OCI-LY1 (cell line): ENCODE results near the gene DRICH1.

Experiments
- H2AFZ ChIP-seq: fragments of 200-600 bp; sonication (generic), shearing (Covaris generic); 2 replicates; pipeline ENCODE4 v1.6.0; 2014; ENCODE audit warnings: antibody characterized with exemption, mild to moderate bottlenecking, low read length
- H3F3A ChIP-seq: fragments of 200-600 bp; sonication (generic), shearing (Covaris generic); 2 replicates; pipeline ENCODE4 v1.6.0; 2014; ENCODE audit warnings: mild to moderate bottlenecking, antibody characterized with exemption, low read length, moderate library complexity; ENCODE audit not compliant: insufficient read depth
- H3K27ac ChIP-seq: fragments of 200-600 bp; sonication (generic); 2 replicates; pipeline ENCODE4 v1.5.1; 2014; ENCODE audit warnings: low read length, mixed run types, mild to moderate bottlenecking, low read depth; ENCODE audit not compliant: poor library complexity, severe bottlenecking
- H3K27me3 ChIP-seq: fragments of 200-600 bp; sonication (generic); 2 replicates; pipeline ENCODE4 v1.6.0; 2014; ENCODE audit warnings: antibody characterized with exemption, mild to moderate bottlenecking, low read length, moderate library complexity; ENCODE audit not compliant: insufficient read depth
- H3K36me3 ChIP-seq: fragments of 200-600 bp; sonication (generic); 2 replicates; pipeline ENCODE4 v1.6.1; 2014; ENCODE audit warnings: mild to moderate bottlenecking, antibody characterized with exemption, low read length, moderate library complexity, mixed read lengths; ENCODE audit not compliant: insufficient read depth
- H3K4me1 ChIP-seq: fragments of 200-600 bp; sonication (generic); 2 replicates; pipeline ENCODE4 v1.5.1; 2014; ENCODE audit warnings: mild to moderate bottlenecking, low read length, moderate library complexity; ENCODE audit not compliant: insufficient read depth, severe bottlenecking
- H3K4me2 ChIP-seq: fragments of 200-600 bp; sonication (generic), shearing (Covaris generic); 2 replicates; pipeline ENCODE4 v1.6.1; 2014; ENCODE audit warnings: low read length
- H3K4me3 ChIP-seq: fragments of 200-600 bp; sonication (generic); 2 replicates; pipeline ENCODE4 v1.5.1; 2014; ENCODE audit warnings: low read length, low read depth, mild to moderate bottlenecking, mixed read lengths; ENCODE audit not compliant: poor library complexity, severe bottlenecking
- H3K79me2 ChIP-seq: fragments of 200-600 bp; shearing (Covaris generic); 2 replicates; pipeline ENCODE4 v1.6.1; 2016; ENCODE audit warnings: mixed run types, low read length, mixed read lengths; ENCODE audit not compliant: insufficient read depth
- H3K9ac ChIP-seq: fragments of 200-600 bp; sonication (generic), shearing (Covaris generic); 2 replicates; pipeline ENCODE4 v1.6.1; 2014; ENCODE audit warnings: mild to moderate bottlenecking, low read length, mixed read lengths
- H3K9me2 ChIP-seq: fragments of 200-600 bp; sonication (generic), shearing (Covaris generic); 2 replicates; pipeline ENCODE4 v1.6.1; 2014; ENCODE audit warnings: low read depth, mild to moderate bottlenecking, low read length, mixed read lengths
- H3K9me3 ChIP-seq: fragments of 200-600 bp; shearing (Covaris generic); 2 replicates; pipeline ENCODE4 v1.6.1; 2014; ENCODE audit warnings: low read length, mixed read lengths
- H4K20me1 ChIP-seq: fragments of 200-600 bp; sonication (generic), shearing (Covaris generic); 2 replicates; pipeline ENCODE4 v1.6.0; 2016; ENCODE audit warnings: mild to moderate bottlenecking, low read length; ENCODE audit not compliant: insufficient read depth
- EZH2 ChIP-seq: fragments of 200-600 bp; sonication (generic), shearing (Covaris generic); IDR thresholded peaks from 2 replicates; pipeline ENCODE4 v1.8.0; 2017; ENCODE audit warnings: borderline replicate concordance, mixed run types, mild to moderate bottlenecking, antibody characterized with exemption, low read length, moderate library complexity, mixed read lengths
- TF ChIP-seq, protein P1 (sequence below): fragments of 200-600 bp; sonication (generic), shearing (Covaris generic); IDR thresholded peaks from 2 replicates; pipeline ENCODE4 v1.5.1; 2017; ENCODE audit warnings: mild to moderate bottlenecking, antibody characterized with exemption, low read length, moderate library complexity, mixed read lengths

DRICH1 gene

DNA sequence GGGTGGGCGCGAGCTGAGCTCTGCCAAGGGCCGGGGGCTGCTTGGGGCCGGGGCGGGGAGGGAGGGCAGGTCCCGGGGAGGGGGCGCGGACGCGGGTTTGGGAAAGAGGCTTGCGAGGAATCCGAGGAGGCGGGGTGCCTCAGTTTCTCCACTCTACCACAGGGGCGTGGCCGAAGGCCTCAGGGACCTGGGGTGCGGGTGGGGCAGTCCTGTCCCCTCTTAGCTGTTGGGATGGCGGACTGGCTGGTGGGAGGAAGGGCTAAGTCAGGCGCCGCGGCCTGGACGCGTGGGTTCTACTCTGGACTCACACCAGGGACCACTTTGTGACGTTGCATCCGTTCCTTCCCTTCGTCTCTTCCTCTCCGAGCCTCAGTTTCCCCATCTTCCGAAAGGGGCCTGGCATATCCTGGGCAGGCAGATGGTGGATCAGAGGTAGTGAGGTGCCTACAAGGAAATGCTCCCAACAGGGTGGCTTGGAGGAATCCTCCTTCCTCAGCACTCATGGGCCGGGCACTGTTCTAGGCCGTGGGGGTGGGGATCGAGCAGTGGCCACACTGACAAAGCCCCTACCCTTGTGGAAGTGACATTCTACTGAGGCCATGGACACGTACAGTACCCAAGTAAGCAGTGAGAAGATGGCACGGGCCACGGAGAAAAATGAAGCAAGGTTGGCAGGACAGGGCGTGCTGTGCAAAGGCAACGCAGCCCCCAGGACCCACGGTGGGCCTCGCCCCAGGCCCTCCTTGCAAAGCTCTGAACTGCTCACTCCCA, 65.2 kb downstream of the DRICH1 start:
- Histone ChIP-seq H3K9ac (no peak overlapping the region), H3K27ac (no peak overlapping the region), H3K27me3 (peaks cover 3% of the 10 kb centered on the region; the same call in 1 of the 2 replicates), H3K9me2 (no peaks in the 10 kb centered on the region), H3F3A (no peaks in the 10 kb centered on the region), H3K9me3 (no peaks in the 10 kb centered on the region), H3K4me3 (no peak overlapping the region), H3K4me2 (no peak overlapping the region), H3K36me3 (no peaks in the 10 kb centered on the region), H2AFZ (no peak overlapping the region), H4K20me1 (no peaks in the 10 kb centered on the region), H3K4me1 (no peaks in the 10 kb centered on the region), H3K79me2 (no peaks in the 10 kb centered on the region)
- no peak for TF ChIP-seq EZH2

DNA sequence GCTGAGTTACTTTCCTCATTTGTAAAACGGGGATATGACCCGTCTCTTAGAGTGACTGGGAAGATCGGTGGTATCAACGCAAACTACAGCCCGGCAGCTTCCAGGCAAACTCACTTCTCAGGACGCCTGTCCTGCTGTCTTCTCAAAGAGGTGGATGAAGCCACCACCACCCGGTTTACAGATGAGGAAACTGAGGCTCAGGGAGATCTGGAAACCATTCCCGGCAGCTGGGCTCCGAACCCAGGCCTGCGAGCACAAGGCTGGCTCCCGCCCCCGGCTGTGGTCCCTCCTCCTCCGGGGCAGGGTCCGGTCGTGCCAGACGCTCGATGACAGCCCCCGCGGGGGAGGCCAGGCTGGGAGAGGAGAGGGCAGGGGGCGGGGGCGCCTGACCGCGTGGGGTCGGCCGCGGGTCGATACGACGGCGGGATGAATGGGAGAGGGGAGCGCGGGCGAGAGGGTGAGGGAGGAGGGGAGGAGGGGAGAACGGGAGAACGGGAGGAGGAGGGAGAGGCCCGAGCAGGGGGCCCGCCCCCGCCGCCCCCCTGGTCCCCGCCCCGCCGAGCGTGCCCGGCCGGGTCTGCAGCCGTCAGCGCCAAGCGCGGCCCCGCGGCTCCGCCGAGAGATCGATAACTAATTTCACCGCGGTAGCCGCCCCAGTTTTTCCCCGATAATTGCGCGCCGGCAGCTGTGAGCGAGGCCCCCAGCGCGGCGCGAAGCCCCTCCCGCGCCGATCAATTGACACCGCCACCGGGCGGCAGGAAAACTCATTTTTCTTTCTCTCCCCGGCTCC, 66.0 kb downstream of the DRICH1 start:
- Histone ChIP-seq H3K9ac (no peak overlapping the region), H3K27ac (no peak overlapping the region), H3K27me3 (no peaks in the 10 kb centered on the region), H3K9me3 (no peaks in the 10 kb centered on the region), H3K9me2 (no peaks in the 10 kb centered on the region), H3K36me3 (no peaks in the 10 kb centered on the region), H4K20me1 (no peaks in the 10 kb centered on the region), H3K4me1 (no peaks in the 10 kb centered on the region), H2AFZ (no peak overlapping the region), H3K4me2 (no peak overlapping the region), H3K79me2 (no peaks in the 10 kb centered on the region), H3F3A (no peaks in the 10 kb centered on the region), H3K4me3 (no peak overlapping the region)
- TF ChIP-seq, protein P1, sequence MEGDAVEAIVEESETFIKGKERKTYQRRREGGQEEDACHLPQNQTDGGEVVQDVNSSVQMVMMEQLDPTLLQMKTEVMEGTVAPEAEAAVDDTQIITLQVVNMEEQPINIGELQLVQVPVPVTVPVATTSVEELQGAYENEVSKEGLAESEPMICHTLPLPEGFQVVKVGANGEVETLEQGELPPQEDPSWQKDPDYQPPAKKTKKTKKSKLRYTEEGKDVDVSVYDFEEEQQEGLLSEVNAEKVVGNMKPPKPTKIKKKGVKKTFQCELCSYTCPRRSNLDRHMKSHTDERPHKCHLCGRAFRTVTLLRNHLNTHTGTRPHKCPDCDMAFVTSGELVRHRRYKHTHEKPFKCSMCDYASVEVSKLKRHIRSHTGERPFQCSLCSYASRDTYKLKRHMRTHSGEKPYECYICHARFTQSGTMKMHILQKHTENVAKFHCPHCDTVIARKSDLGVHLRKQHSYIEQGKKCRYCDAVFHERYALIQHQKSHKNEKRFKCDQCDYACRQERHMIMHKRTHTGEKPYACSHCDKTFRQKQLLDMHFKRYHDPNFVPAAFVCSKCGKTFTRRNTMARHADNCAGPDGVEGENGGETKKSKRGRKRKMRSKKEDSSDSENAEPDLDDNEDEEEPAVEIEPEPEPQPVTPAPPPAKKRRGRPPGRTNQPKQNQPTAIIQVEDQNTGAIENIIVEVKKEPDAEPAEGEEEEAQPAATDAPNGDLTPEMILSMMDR = no peak
- no peak for TF ChIP-seq EZH2

DNA sequence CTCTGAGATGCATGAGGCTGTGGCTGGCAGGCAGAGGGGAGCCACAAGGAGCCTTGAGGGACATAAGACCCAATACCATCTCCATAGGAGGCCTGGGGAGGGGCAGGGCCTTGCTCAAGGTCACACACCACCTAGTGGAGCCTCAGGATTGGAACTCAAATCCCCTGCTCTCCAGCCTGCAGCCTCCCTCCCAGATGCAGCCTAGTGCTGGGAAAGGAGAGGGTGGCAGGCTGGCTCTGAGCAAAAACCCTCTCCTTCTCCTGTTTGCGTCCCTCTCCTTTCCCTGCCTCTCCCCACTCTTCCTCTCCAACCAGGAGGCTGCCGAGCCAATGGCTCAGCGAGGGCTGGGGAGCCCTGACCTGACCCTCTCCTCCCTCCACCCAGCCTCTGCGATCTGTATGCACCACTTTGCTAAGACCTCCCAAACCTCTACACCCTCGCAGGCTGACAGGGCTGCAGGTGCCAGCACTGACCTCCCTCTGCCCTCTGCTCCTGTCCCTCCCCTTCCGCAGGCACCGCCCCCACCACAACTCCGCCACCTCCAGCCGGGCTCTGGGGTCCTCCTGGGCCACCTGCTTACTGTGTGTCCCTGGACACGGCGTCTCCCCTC, 66.7 kb downstream of the DRICH1 start:
- Histone ChIP-seq H3F3A (no peaks in the 10 kb centered on the region), H4K20me1 (no peaks in the 10 kb centered on the region), H3K9ac (no peak overlapping the region), H3K27me3 (no peaks in the 10 kb centered on the region), H3K36me3 (no peaks in the 10 kb centered on the region), H2AFZ (no peak overlapping the region), H3K79me2 (no peaks in the 10 kb centered on the region), H3K4me2 (no peak overlapping the region), H3K4me3 (no peak overlapping the region), H3K27ac (no peak overlapping the region), H3K9me2 (no peaks in the 10 kb centered on the region), H3K4me1 (no peaks in the 10 kb centered on the region), H3K9me3 (no peaks in the 10 kb centered on the region)
- TF ChIP-seq, protein P1 = no peak
- TF ChIP-seq EZH2 = no peak
